ENCODE measurements around the gene DCAF12L2. TPM values are rescaled to one million over a fixed set of nuclear protein-coding genes. Genes with fewer than 3 reads are reported as not detected.

Gene DCAF12L2
- total and polyA plus RNA-seq, 9 of the 15 experiments (the other 6 are each of a cell fraction or from before 2014, with no cell fraction given), result not detected

GRCh38 chrX:126141014-126141413, 25.1 kb downstream of the DCAF12L2 start:
- TF ChIP-seq WHSC1 (IDR thresholded peaks at IDR 0.05; ENCODE audit: low read length) (no peak), KDM1A (IDR thresholded peaks at IDR 0.05) (no peak), EGR1 (conservative IDR thresholded peaks at IDR 0.05) (no peak), ESRRA (IDR thresholded peaks at IDR 0.05; ENCODE audit: borderline replicate concordance, low read depth) (no peak), ZNF282 (CRISPR knock-in tag; IDR thresholded peaks at IDR 0.05) (no peak)
- FAIRE-seq, result no peak
- H3K79me2 ChIP-seq (ENCODE audit: control insufficient read depth, insufficient read depth, low read length), result no peaks in the 10 kb centered on the region
- H3K36me3 ChIP-seq (ENCODE audit: control insufficient read depth, insufficient read depth, low read length), result no peaks in the 10 kb centered on the region
- no TSS peak for BruUV-seq (replicated peaks)
- no peaks in the 10 kb centered on the region for H3K9me3 ChIP-seq (replicated peaks; ENCODE audit: control insufficient read depth, insufficient read depth, low read depth, low read length)
- H3K4me1 ChIP-seq (replicated peaks in 1 of 2; ENCODE audit: control insufficient read depth in 2 of 2, insufficient read depth in 2 of 2, low read length in 2 of 2), result no peaks in the 10 kb centered on the region
- H3K9ac ChIP-seq (ENCODE audit: insufficient read depth in 1 of 2, low read depth in 2 of 2, low read length in 2 of 2), result no peak overlapping the region
- no peak overlapping the region for H2AFZ ChIP-seq (ENCODE audit: low read depth, low read length)
- H3K27ac ChIP-seq (ENCODE audit: extremely low read depth, low read depth, low read length), result no peak overlapping the region
- no peak overlapping the region for H3K4me3 ChIP-seq
- H3K27me3 ChIP-seq (ENCODE audit: control insufficient read depth in 2 of 2, insufficient read depth in 2 of 2, low read length in 2 of 2), result no peaks in the 10 kb centered on the region
- in situ Hi-C loops (cut with MboI) (no loop called here), intact Hi-C loops (cut with micrococcal nuclease) (no loop called here)
- no peak for DNase-seq (ENCODE audit: extremely low read depth in 1 of 4, low spot score in 3 of 4)
- no peak overlapping the region for H3K4me2 ChIP-seq (ENCODE audit: insufficient read depth, low read length)
- ChIA-PET POLR2A (no interaction called here), CTCF (ENCODE audit: low intra/inter-chr PET ratio) (no interaction called here)
- no peaks in the 10 kb centered on the region for H3K9me1 ChIP-seq (ENCODE audit: control insufficient read depth, insufficient read depth, low read length)
- no peaks in the 10 kb centered on the region for H4K20me1 ChIP-seq (replicated peaks; ENCODE audit: control insufficient read depth, insufficient read depth, low read length)
- ATAC-seq, result no peak
- 4% methylated on average over 2 of the region's 2 CpGs for WGBS (ENCODE audit: insufficient coverage, low coverage, missing lambda C conversion rate)

GRCh38 chrX:126137899-126138298, 28.2 kb downstream of the DCAF12L2 start:
- ATAC-seq (no peak), FAIRE-seq (no peak), DNase-seq (ENCODE audit: extremely low read depth in 1 of 4, low spot score in 3 of 4) (no peak)
- ChIA-PET CTCF (ENCODE audit: low intra/inter-chr PET ratio) (no interaction called here), POLR2A (no interaction called here)
- TF ChIP-seq GATAD2B (IDR thresholded peaks at IDR 0.05; ENCODE audit: borderline replicate concordance), result no peak
- 0 out of 6 replicates have a peak, but pooled peaks of 2 of the 3 experiments have one; percentile 6 to 17 for TF ChIP-seq CTCF (IDR thresholded peaks at IDR 0.05 in 2 of 3, conservative IDR thresholded peaks at IDR 0.05 in 1 of 3; ENCODE audit: insufficient read depth in 2 of 3, low read depth in 1 of 3, low read length in 3 of 3)
- no peaks in the 10 kb centered on the region for H3K9me1 ChIP-seq (ENCODE audit: control insufficient read depth, insufficient read depth, low read length)
- no peak overlapping the region for H3K4me2 ChIP-seq (ENCODE audit: insufficient read depth, low read length)
- H3K36me3 ChIP-seq (ENCODE audit: control insufficient read depth, insufficient read depth, low read length), result no peaks in the 10 kb centered on the region
- no peak overlapping the region for H2AFZ ChIP-seq (ENCODE audit: low read depth, low read length)
- H3K27ac ChIP-seq (ENCODE audit: extremely low read depth, low read depth, low read length), result no peak overlapping the region
- no peaks in the 10 kb centered on the region for H3K27me3 ChIP-seq (ENCODE audit: control insufficient read depth in 2 of 2, insufficient read depth in 2 of 2, low read length in 2 of 2)
- 0% methylated on average over 1 of the region's 1 CpG for WGBS (ENCODE audit: insufficient coverage, low coverage, missing lambda C conversion rate)
- H4K20me1 ChIP-seq (replicated peaks; ENCODE audit: control insufficient read depth, insufficient read depth, low read length), result no peaks in the 10 kb centered on the region
- in situ Hi-C loops (cut with MboI), result no loop called here
- H3K9me3 ChIP-seq (replicated peaks; ENCODE audit: control insufficient read depth, insufficient read depth, low read depth, low read length), result no peaks in the 10 kb centered on the region
- intact Hi-C loops (cut with micrococcal nuclease), result no loop called here
- BruUV-seq (replicated peaks), result no TSS peak
- H3K4me1 ChIP-seq (replicated peaks in 1 of 2; ENCODE audit: control insufficient read depth in 2 of 2, insufficient read depth in 2 of 2, low read length in 2 of 2), result no peaks in the 10 kb centered on the region
- H3K79me2 ChIP-seq (ENCODE audit: control insufficient read depth, insufficient read depth, low read length), result no peaks in the 10 kb centered on the region
- no peak overlapping the region for H3K4me3 ChIP-seq
- H3K9ac ChIP-seq (ENCODE audit: insufficient read depth in 1 of 2, low read depth in 2 of 2, low read length in 2 of 2), result no peak overlapping the region
